Stomach (tissue), 4 donors: ENCODE measurements around the gene ABCC1.

Experiments
- EP300 ChIP-seq: sonication (generic); formaldehyde crosslinking; IDR thresholded peaks from one replicate; pipeline ENCODE4 v1.6.1; 2017; ENCODE audit warnings: antibody characterized with exemption
- POLR2AphosphoS5 ChIP-seq, 3 donors: sonication (generic); formaldehyde crosslinking; IDR thresholded peaks; one replicate each; pipeline ENCODE4 v1.6.1; 2016; ENCODE audit warnings: antibody characterized with exemption in 3 of 3

- TF ChIP-seq EP300, result no peak
- TF ChIP-seq POLR2AphosphoS5 (IDR thresholded peaks at IDR 0.05), result no peak
These were observed 57.2 kb downstream of the ABCC1 start for GRCh38 chr16:16006650-16007049.
